ENCODE results near the gene MS4A6A. TPM values are rescaled to one million over a fixed set of nuclear protein-coding genes. Genes with fewer than 3 reads are reported as not detected.
"Not testable (repeated sequence)": the region's sequence is repeated elsewhere in the genome, so short reads cannot be mapped to it uniquely, and the experiment has no call there.

MS4A6A gene, protein sequence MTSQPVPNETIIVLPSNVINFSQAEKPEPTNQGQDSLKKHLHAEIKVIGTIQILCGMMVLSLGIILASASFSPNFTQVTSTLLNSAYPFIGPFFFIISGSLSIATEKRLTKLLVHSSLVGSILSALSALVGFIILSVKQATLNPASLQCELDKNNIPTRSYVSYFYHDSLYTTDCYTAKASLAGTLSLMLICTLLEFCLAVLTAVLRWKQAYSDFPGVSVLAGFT
- total RNA-seq: not detected

DNA sequence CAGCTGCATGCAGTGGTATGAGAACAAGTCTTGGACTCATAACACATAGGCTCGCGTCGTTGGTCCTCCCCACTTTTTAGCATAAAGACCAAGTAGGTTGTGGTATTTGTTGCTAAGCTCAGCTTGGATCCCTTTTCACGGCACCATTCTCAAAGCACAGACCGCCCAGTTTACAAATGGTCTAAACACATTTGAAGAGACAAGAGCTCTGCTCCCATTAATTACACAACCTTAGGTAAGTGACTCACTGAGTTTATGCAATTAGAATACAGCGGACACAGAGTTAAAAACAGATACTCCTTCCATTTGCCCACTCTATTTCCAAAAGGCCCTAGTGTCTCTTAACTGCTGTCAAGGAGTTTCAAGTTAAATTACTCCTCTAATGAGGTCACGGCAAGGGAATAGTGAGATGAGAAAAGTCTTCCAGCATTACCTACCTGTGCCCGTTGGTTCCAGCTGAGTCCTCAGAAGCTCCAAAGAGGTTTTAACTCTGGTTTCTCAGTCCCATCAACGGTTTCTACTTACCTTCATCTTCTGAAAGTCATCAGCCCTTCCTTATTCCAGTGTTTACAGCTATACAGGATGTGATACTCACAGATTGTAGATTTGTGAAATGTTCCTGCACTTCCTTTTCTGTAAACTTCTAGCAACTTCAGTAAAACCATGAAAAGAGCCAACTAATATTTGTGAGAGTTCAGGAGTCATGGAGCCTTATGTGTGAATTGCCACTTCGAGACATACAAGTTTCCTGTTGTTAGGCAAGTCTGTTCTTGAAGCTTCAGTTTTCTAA is at the start of gene MS4A6A:
Gene MS4A6A (minus strand): TSS at position 543 of the 790 bp plus-strand sequence. CDS start 1,356 bp downstream, outside the sequence.
- Mint-ChIP-seq H3K27ac (no peak within 1 kb of the TSS), H3K4me3 (no peak within 1 kb of the TSS), H3K9me3 (peaks cover 2% of the 10 kb centered on the region), H3K27me3 (peaks cover 3% of the 10 kb centered on the region), H3K36me3 (ENCODE audit: low read depth) (no peaks in the 10 kb centered on the region), H3K4me1 (peaks cover 3% of the 10 kb centered on the region)
- no peak for DNase-seq
- ChIA-PET POLR2A (no interaction called here), CTCF (no interaction called here)

GRCh38 chr11:60230681-60231080 is 47.8 kb upstream of the MS4A6A start:
- Mint-ChIP-seq H3K4me3 (no peak overlapping the region), H3K27ac (no peak overlapping the region), H3K4me1 (no peaks in the 10 kb centered on the region), H3K36me3 (ENCODE audit: low read depth) (no peaks in the 10 kb centered on the region), H3K9me3 (no peaks in the 10 kb centered on the region), H3K27me3 (peaks cover 8% of the 10 kb centered on the region)
- ChIA-PET POLR2A (no interaction called here), CTCF (no interaction called here)
- DNase-seq: no peak

DNA sequence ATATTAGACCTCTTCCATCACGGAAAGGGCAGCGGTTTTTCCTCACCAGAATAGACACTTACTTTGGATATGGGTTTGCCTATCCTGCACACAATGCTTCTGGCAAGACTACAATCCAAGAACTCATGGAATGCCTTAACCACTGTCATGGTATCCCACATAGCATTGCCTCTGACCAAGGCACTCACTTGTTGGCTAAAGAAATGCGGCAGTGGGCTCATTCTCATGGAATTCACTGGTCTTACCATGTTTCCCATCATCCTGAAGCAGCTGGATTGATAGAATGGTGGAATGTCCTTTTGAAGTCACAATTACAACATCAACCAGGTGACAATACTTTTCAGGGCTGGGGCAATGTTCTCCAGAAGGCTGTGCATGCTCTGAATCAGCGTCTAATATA is 39.3 kb upstream of the MS4A6A start:
- Mint-ChIP-seq H3K4me3 (no peak overlapping the region), H3K4me1 (no peaks in the 10 kb centered on the region), H3K9me3 (no peaks in the 10 kb centered on the region), H3K27ac (no peak overlapping the region), H3K27me3 (no peaks in the 10 kb centered on the region), H3K36me3 (ENCODE audit: low read depth) (no peaks in the 10 kb centered on the region)
- DNase-seq: no peak
- POLR2A ChIA-PET: no interaction called here
- CTCF ChIA-PET: no interaction called here

DNA sequence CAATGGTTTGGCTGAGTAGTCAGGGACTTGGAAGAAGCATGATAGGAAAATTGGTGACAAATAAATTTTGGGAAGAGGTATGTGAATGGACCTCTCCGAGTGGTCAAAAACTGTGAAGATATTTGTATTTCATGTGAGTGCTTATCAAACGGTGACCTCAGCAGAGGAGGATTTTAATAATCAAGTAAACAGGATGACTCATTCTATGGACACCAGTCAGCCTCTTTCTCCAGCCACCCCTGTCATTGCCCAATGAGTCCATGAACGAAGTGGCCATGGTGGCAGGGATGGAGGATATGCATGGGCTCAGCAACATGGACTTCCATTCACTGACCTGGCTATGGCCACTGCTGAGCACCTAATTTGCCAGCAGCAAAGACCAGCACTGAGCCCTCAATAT is 38.8 kb upstream of the MS4A6A start:
- no peak overlapping the region for H3K27ac Mint-ChIP-seq
- no peak overlapping the region for H3K4me3 Mint-ChIP-seq
- POLR2A ChIA-PET: no interaction called here
- peaks cover under 1% of the 10 kb centered on the region for H3K27me3 Mint-ChIP-seq
- no peaks in the 10 kb centered on the region for H3K36me3 Mint-ChIP-seq (ENCODE audit: low read depth)
- no peak for DNase-seq
- H3K9me3 Mint-ChIP-seq: no peaks in the 10 kb centered on the region
- CTCF ChIA-PET: no interaction called here
- H3K4me1 Mint-ChIP-seq: no peaks in the 10 kb centered on the region

GRCh38 chr11:60221181-60221580 is 38.3 kb upstream of the MS4A6A start:
- DNase-seq: no peak
- Mint-ChIP-seq H3K27ac (no peak overlapping the region), H3K27me3 (peaks cover 4% of the 10 kb centered on the region), H3K36me3 (ENCODE audit: low read depth) (no peaks in the 10 kb centered on the region), H3K9me3 (no peaks in the 10 kb centered on the region), H3K4me1 (no peaks in the 10 kb centered on the region), H3K4me3 (no peak overlapping the region)
- ChIA-PET CTCF (no interaction called here), POLR2A (no interaction called here)

DNA sequence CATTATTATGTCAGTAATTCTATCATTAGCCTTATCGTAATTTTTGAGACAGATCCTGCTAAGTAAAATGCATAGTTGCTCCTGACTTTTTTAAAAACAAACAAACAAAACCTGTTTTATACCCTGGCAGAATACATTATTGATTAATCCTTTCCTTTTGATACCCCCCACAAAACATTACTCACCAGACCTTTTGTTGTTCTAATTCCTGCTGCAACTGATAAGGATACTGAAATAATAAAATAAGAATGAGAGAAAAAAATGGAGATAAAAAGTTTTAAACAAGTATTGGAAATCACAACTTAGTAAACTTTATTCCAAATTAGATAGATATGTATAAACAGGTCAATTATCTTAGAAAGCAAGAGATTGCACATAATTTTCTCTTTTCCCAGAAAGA is 31.5 kb upstream of the MS4A6A start:
- no peak for DNase-seq
- CTCF ChIA-PET: no interaction called here
- no peak overlapping the region for H3K4me3 Mint-ChIP-seq
- H3K4me1 Mint-ChIP-seq: no peaks in the 10 kb centered on the region
- H3K36me3 Mint-ChIP-seq (ENCODE audit: low read depth): no peaks in the 10 kb centered on the region
- H3K27ac Mint-ChIP-seq: no peak overlapping the region
- POLR2A ChIA-PET: no interaction called here
- no peaks in the 10 kb centered on the region for H3K9me3 Mint-ChIP-seq
- H3K27me3 Mint-ChIP-seq: peaks cover 10% of the 10 kb centered on the region

- Mint-ChIP-seq H3K36me3 (ENCODE audit: low read depth) (no peaks in the 10 kb centered on the region), H3K27me3 (peaks cover 6% of the 10 kb centered on the region), H3K4me3 (no peak overlapping the region), H3K9me3 (no peaks in the 10 kb centered on the region), H3K4me1 (no peaks in the 10 kb centered on the region), H3K27ac (no peak overlapping the region)
- DNase-seq: no peak
- POLR2A ChIA-PET: no interaction called here
- CTCF ChIA-PET: no interaction called here
These were observed 28.3 kb upstream of the MS4A6A start for GRCh38 chr11:60211206-60211605.

DNA sequence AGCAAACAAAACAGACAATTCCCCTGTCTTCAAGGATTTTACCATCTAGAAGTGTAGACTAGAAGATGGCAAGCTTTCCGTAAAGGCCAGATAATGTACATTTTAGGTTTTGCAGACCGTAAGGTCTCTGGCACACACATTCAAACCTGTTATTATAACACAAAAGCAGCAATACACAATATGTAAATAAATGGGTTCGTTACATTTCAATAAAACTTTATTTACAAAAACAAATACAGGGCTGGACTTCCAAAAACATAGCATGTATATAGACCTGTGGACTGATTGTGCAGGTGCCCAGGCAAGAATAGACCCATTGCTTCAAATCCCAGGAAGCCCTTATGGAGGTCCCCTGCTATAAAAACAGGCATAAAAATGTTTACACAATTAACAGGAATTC is 27.1 kb upstream of the MS4A6A start:
- no peak for DNase-seq
- H3K27ac Mint-ChIP-seq: no peak overlapping the region
- no peaks in the 10 kb centered on the region for H3K9me3 Mint-ChIP-seq
- no peak overlapping the region for H3K4me3 Mint-ChIP-seq
- POLR2A ChIA-PET: no interaction called here
- CTCF ChIA-PET: interaction anchor here (1.1 kb wide), 1 partner anchor 58 kb away, joined by 3 read pairs; no protein-coding TSS in a partner anchor
- no peaks in the 10 kb centered on the region for H3K4me1 Mint-ChIP-seq
- no peaks in the 10 kb centered on the region for H3K36me3 Mint-ChIP-seq (ENCODE audit: low read depth)
- peaks cover 3% of the 10 kb centered on the region for H3K27me3 Mint-ChIP-seq

DNA sequence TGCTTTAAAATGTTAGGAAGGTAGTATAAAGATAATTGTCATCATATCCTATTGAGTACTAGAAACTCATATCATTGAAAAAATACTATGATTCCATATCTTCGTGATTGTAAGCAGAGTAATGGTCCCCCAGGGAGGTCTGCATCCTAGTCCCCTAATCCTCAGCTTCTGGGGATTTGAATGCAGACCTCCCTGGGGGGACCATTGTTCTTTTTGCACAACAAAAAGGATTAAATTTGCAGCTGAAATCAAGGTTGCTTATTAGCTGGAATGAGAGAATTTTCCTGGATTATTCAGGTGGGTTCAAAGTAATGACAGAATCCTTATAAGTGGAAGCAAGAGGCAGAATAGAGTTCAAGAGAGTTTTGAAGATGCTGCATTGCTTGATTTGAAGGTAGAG is 26.1 kb upstream of the MS4A6A start:
- ChIA-PET POLR2A (no interaction called here), CTCF (no interaction called here)
- Mint-ChIP-seq H3K27me3 (peaks cover 3% of the 10 kb centered on the region), H3K9me3 (no peaks in the 10 kb centered on the region), H3K36me3 (ENCODE audit: low read depth) (no peaks in the 10 kb centered on the region), H3K4me1 (no peaks in the 10 kb centered on the region), H3K27ac (no peak overlapping the region), H3K4me3 (no peak overlapping the region)
- no peak for DNase-seq

- H3K27me3 Mint-ChIP-seq: peaks cover under 1% of the 10 kb centered on the region
- ChIA-PET CTCF (no interaction called here), POLR2A (interaction anchor here (0.7 kb wide), 1 partner anchor 11 kb away, joined by 4 read pairs; no protein-coding TSS in a partner anchor)
- no peak overlapping the region for H3K4me3 Mint-ChIP-seq
- no peaks in the 10 kb centered on the region for H3K9me3 Mint-ChIP-seq
- no peak overlapping the region for H3K27ac Mint-ChIP-seq
- H3K4me1 Mint-ChIP-seq: no peaks in the 10 kb centered on the region
- H3K36me3 Mint-ChIP-seq (ENCODE audit: low read depth): no peaks in the 10 kb centered on the region
- DNase-seq: no peak
These were observed 25.4 kb upstream of the MS4A6A start for GRCh38 chr11:60208146-60208895.

- CTCF ChIA-PET: no interaction called here
- Mint-ChIP-seq H3K36me3 (ENCODE audit: low read depth) (no peaks in the 10 kb centered on the region), H3K4me1 (no peaks in the 10 kb centered on the region), H3K27ac (no peak overlapping the region), H3K9me3 (no peaks in the 10 kb centered on the region), H3K27me3 (no peaks in the 10 kb centered on the region), H3K4me3 (no peak overlapping the region)
- no peak for DNase-seq
- POLR2A ChIA-PET: no interaction called here
These were observed 23.7 kb upstream of the MS4A6A start for GRCh38 chr11:60206616-60207015.

DNA sequence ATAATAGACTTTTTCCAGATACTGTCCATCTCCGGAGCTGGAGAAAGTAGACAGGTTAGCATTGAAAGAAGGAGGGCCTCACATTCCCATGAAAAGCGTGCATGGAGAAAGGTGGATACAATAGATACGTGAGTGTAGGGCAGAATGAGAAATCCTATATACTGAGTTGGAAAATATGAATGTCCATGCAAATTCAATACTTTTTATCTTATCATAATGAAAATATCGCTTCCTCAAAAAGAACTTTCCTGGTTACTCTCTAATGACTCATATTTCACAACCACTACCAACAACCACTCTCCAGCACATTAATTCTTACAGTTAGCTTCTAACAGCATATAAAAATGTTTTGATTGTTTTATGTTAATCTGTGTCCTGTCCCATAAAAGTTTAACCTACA is 22.0 kb upstream of the MS4A6A start:
- Mint-ChIP-seq H3K27ac (no peak overlapping the region), H3K4me1 (no peaks in the 10 kb centered on the region), H3K27me3 (no peaks in the 10 kb centered on the region), H3K4me3 (no peak overlapping the region), H3K36me3 (ENCODE audit: low read depth) (no peaks in the 10 kb centered on the region), H3K9me3 (no peaks in the 10 kb centered on the region)
- CTCF ChIA-PET: no interaction called here
- POLR2A ChIA-PET: no interaction called here
- DNase-seq: no peak

- H3K4me3 Mint-ChIP-seq; DNase-seq; H3K4me1 Mint-ChIP-seq; CTCF ChIA-PET; POLR2A ChIA-PET; H3K27ac Mint-ChIP-seq; H3K36me3 Mint-ChIP-seq (ENCODE audit: low read depth); H3K27me3 Mint-ChIP-seq; H3K9me3 Mint-ChIP-seq: not testable (repeated sequence)
These were observed 18.5 kb upstream of the MS4A6A start for GRCh38 chr11:60201334-60201733.

Measured in activated CD4-positive, alpha-beta T cell treated with anti-CD3 and anti-CD28 coated beads, Interleukin-2, amount 10 ng/mL, durations not matched to agents 7 days and 5 days (primary cell).